NK-92 (cell line): ENCODE data around the gene CPNE1.

ENCODE experiments used
- DNase-seq: peaks from one replicate; lab custom pipeline; 2025; ENCODE audit not compliant: unreplicated experiment; lab: John Stamatoyannopoulos, UW

CPNE1 gene

GRCh38 chr20:35600993-35601973 is 63.4 kb downstream of the CPNE1 start:
- no peak for DNase-seq

- no peak for DNase-seq
Observed at GRCh38 chr20:35600176-35600992, 64.3 kb downstream of the CPNE1 start.

- DNase-seq = no peak
Observed at GRCh38 chr20:35599776-35600120, 65.0 kb downstream of the CPNE1 start.

- no peak for DNase-seq
Observed at GRCh38 chr20:35598899-35599775, 65.6 kb downstream of the CPNE1 start.

- no peak for DNase-seq
Observed at GRCh38 chr20:35598476-35598875, 66.2 kb downstream of the CPNE1 start.

- no peak for DNase-seq
Observed at GRCh38 chr20:35597186-35597585, 67.5 kb downstream of the CPNE1 start.

- no peak for DNase-seq
Observed at GRCh38 chr20:35595901-35596300, 68.8 kb downstream of the CPNE1 start.

GRCh38 chr20:35595456-35595855 is 69.2 kb downstream of the CPNE1 start:
- no peak for DNase-seq

GRCh38 chr20:35592339-35592974 is 72.2 kb downstream of the CPNE1 start:
- DNase-seq = no peak

GRCh38 chr20:35588397-35588796 is 76.3 kb downstream of the CPNE1 start:
- DNase-seq = no peak

- DNase-seq = no peak
Observed at GRCh38 chr20:35587436-35587835, 77.3 kb downstream of the CPNE1 start.

- DNase-seq = no peak
Observed at GRCh38 chr20:35586751-35587425, 77.8 kb downstream of the CPNE1 start.

GRCh38 chr20:35583636-35584560 is 80.8 kb downstream of the CPNE1 start:
- no peak for DNase-seq

GRCh38 chr20:35582741-35583404 is 81.8 kb downstream of the CPNE1 start:
- DNase-seq = no peak

GRCh38 chr20:35582131-35582530 is 82.6 kb downstream of the CPNE1 start:
- DNase-seq = no peak

GRCh38 chr20:35579196-35579595 is 85.5 kb downstream of the CPNE1 start:
- DNase-seq = no peak

- DNase-seq = no peak
Observed at GRCh38 chr20:35578469-35578868, 86.2 kb downstream of the CPNE1 start.

- no peak for DNase-seq
Observed at GRCh38 chr20:35576816-35577215, 87.9 kb downstream of the CPNE1 start.
